Astrocyte of the spinal cord (primary cell): ENCODE data around the gene PGRMC1.
"Not testable (repeated sequence)": the region's sequence is repeated elsewhere in the genome, so short reads cannot be mapped to it uniquely, and the experiment has no call there.

ENCODE experiments used
- DNase-seq: peaks from one replicate; pipeline ENCODE4 v3.0.0; 2011; ENCODE audit warnings: low read depth, low spot score
- H3K4me3 ChIP-seq: 2 replicates; pipeline ENCODE4 v1.5.1; 2011; ENCODE audit warnings: low read depth, mild to moderate bottlenecking, low read length, moderate library complexity
- in situ Hi-C: cut with HindIII; loops from 2 replicates; pipeline ENCODE4 v1.10.0; 2017; ENCODE audit warnings: low sequenced_read_pairs
- TF ChIP-seq, protein P1 (sequence below): IDR thresholded peaks from 2 replicates; pipeline ENCODE4 v1.5.1; 2012; ENCODE audit warnings: low read depth, mild to moderate bottlenecking, low read length, inconsistent platforms

The PGRMC1 gene

DNA sequence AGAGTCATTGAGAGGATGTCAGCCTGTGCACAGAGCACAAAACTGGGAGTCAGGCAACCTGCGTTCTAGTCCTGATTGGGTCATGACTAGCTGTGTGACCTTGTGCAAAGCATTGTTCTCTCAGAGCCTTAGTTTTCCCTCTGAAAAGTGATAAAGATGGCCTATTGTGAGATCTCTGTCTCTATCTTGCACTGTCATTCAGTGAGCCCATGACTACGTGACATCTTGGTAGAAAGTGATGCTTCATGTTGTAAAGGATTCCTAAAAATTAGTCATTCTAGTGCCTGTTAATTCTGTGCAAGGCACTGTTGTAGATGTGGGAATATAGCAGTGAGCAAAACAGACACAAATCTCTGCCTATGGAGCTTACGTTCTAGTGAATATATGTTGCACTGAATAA is 2.5 kb downstream of the PGRMC1 start:
- DNase-seq: no peak
- in situ Hi-C loops: no loop called here
- TF ChIP-seq, protein P1, sequence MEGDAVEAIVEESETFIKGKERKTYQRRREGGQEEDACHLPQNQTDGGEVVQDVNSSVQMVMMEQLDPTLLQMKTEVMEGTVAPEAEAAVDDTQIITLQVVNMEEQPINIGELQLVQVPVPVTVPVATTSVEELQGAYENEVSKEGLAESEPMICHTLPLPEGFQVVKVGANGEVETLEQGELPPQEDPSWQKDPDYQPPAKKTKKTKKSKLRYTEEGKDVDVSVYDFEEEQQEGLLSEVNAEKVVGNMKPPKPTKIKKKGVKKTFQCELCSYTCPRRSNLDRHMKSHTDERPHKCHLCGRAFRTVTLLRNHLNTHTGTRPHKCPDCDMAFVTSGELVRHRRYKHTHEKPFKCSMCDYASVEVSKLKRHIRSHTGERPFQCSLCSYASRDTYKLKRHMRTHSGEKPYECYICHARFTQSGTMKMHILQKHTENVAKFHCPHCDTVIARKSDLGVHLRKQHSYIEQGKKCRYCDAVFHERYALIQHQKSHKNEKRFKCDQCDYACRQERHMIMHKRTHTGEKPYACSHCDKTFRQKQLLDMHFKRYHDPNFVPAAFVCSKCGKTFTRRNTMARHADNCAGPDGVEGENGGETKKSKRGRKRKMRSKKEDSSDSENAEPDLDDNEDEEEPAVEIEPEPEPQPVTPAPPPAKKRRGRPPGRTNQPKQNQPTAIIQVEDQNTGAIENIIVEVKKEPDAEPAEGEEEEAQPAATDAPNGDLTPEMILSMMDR: no peak
- H3K4me3 ChIP-seq: no peak overlapping the region

DNA sequence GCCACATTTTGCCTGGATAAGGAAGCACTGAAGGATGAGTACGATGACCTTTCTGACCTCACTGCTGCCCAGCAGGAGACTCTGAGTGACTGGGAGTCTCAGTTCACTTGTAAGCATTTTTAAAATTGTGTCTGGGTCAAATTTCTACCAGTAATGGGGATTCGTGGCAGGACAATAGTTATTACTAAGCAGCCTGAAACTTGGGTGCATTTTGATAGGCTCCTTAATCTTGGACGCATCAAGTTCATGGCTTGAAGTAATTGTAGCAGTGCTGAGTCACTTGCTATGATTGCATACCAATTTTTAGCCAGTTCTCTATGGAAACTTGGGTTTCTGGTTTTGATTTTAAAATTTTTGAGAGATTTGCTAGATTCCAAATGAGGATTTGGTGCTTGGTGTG is 4.3 kb downstream of the PGRMC1 start:
- no peak overlapping the region for H3K4me3 ChIP-seq
- in situ Hi-C loops: no loop called here
- DNase-seq: peak; percentile 75
- TF ChIP-seq, protein P1: no peak

DNA sequence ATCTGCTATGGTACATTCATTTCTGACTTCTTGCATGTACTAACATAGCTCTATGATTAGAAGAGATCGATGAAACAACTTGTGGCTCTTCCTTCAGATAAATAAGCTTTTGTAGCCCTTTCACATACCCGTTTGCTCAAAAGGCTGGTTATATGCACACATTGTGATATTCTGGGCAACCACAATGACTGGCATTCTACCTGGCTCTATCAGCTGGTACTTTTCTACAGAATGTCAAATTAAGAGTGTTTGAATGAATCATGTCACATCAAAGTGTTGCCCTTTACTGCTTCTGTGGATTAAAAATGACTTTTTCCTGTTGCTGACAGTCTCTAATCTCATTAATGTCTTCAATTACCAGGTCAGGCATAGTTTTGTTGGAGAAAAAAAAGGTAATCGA is 11.6 kb downstream of the PGRMC1 start:
- TF ChIP-seq, protein P1: no peak
- in situ Hi-C loops: no loop called here
- DNase-seq: no peak
- H3K4me3 ChIP-seq: no peak overlapping the region

DNA sequence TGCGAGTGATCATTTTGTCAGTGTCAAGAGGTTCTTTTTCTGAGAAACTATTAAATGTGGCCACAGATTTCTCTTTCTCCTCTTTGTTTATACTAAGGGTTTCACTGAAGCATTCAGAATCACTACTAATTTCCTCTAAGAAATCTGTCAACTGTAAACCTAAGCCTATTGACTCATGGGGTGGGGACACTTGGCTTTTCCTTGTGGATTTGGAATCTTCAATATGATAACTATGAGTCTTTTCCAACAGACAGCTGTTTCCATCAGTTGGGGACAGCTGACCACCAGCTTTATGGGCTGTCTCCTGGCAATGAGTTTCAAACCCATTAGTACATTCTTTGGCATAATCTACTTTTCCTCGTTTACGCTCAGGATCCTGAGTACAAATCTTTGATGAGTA is 13.8 kb downstream of the PGRMC1 start:
- H3K4me3 ChIP-seq: no peak overlapping the region
- no peak for DNase-seq
- TF ChIP-seq, protein P1: no peak
- in situ Hi-C loops: no loop called here

DNA sequence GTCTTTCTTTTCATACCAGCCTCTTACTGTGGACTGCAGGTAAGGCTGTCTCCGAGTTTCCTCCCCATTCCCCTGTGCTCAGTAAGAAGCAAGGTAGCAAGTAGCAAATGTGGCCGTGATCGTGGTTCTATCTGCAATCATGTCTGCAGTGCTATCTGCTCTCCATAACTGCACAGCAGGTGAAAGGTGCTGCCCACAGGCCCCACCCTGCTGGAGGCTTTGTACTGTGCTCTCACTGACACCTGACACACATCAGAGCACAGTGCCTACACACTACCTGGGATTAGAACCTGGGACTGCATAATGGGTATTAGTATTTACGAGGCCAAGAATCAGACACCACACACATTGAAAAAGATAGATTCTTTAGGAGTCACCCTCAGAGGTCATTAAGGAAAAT is 15.3 kb downstream of the PGRMC1 start:
- no peak for DNase-seq
- in situ Hi-C loops: no loop called here
- TF ChIP-seq, protein P1: no peak

DNA sequence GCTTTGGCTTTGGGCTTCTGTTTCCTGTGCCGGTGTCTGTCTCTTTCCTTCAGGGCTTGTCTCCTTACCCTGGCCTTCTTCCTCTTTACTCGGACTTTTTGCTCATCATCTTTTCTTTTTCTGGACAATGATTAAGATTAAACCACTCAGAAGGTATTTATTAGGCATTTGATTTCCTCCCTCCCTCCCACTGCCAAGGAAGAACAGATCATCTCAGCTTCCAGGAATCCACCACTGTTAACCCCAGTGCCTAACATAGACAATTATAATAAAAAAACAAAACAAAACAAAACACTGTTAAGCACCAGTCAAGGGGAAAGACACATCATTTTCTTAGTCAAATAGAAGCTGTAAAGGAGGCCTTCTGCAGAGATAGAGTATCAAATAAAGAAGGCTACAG is 16.6 kb downstream of the PGRMC1 start:
- in situ Hi-C loops: no loop called here
- TF ChIP-seq, protein P1: no peak
- no peak for DNase-seq
- no peak overlapping the region for H3K4me3 ChIP-seq

More for the DNA sequence above, 15.3 kb downstream of the PGRMC1 start:
- no peak overlapping the region for H3K4me3 ChIP-seq

DNA sequence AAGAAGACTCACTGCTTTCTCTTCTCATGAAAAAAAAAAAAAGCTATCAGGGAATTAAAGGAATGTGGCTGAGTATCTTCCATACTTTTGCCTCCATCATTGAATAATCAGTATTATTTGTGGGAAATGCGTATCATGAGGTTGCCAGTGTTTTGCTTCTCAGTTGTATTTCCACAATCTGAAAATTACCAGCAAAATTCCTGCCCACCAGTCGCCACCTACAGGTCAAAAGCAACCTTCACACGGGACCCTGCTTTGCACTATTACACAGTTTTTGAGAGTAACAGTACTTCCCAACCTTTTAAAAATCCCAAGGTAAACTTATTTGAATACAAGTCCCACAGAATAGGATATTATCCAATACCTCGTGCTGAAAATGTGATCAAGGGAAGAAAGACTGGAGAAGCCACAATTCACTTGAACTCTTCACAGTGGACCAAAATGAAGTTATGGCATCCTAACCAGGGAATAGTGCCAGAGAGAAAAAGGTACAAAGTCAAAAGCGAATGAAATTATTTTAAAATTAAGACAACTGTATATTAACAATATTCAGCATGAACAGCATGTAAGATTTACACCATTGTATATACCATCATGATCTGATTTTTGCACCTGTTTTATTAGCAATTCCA is 30.4 kb downstream of the PGRMC1 start:
- in situ Hi-C loops: no loop called here
- no peak overlapping the region for H3K4me3 ChIP-seq
- peak; percentile 8 for DNase-seq
- TF ChIP-seq, protein P1: peak; percentile 81

DNA sequence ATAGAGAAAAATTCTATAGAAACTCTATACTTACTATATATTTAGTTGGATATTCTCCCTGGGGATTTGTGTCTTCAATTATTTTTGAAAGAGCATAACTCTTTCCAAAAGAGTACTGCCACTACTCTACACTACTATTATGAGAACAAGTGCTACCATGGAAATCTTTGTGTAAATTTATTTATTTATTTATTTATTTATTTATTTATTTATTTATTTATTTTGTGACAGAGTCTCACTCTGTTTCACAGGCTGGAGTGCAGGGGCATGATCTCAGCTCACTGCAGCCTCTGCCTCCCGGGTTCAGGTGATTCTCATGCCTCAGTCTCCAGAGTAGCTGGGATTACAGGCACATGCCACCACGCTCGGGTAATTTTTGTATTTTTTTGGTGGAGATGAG is 31.0 kb downstream of the PGRMC1 start:
- in situ Hi-C loops, DNase-seq, H3K4me3 ChIP-seq: not testable (repeated sequence)
